HG02678 (cell line): Measurements from ENCODE around the gene MCOLN1.
"Not testable (repeated sequence)": the region's sequence is repeated elsewhere in the genome, so short reads cannot be mapped to it uniquely, and the experiment has no call there.

Experiments
- ATAC-seq: cut with Tn5 transposase; IDR thresholded peaks from one replicate; pipeline ENCODE4 v1.9.1; 2021; ENCODE audit warnings: mild to moderate bottlenecking, moderate library complexity; ENCODE audit not compliant: unreplicated experiment

MCOLN1 gene

GRCh38 chr19:7565332-7565731 is 42.9 kb downstream of the MCOLN1 start:
- no peak for ATAC-seq

GRCh38 chr19:7570761-7571160 is 48.3 kb downstream of the MCOLN1 start:
- no peak for ATAC-seq

- ATAC-seq, result no peak
Measured at GRCh38 chr19:7575434-7576040, 53.1 kb downstream of the MCOLN1 start.

- ATAC-seq, result not testable (repeated sequence)
Measured at GRCh38 chr19:7577422-7577821, 55.0 kb downstream of the MCOLN1 start.

- no peak for ATAC-seq
Measured at GRCh38 chr19:7578127-7578526, 55.7 kb downstream of the MCOLN1 start.

- no peak for ATAC-seq
Measured at GRCh38 chr19:7579182-7579581, 56.8 kb downstream of the MCOLN1 start.

GRCh38 chr19:7582446-7582845 is 60.0 kb downstream of the MCOLN1 start:
- no peak for ATAC-seq
